ENCODE data around the gene STAB2. TPM values are rescaled to one million over a fixed set of nuclear protein-coding genes. Genes with fewer than 3 reads are reported as not detected.

The STAB2 gene
- total RNA-seq, 1 donor from 2014 or later: not detected

- peaks cover 9% of the 10 kb centered on the region for H3K36me3 Mint-ChIP-seq (ENCODE audit: unreplicated experiment)
- H3K4me3 Mint-ChIP-seq (ENCODE audit: unreplicated experiment): no peak overlapping the region
- H3K4me1 Mint-ChIP-seq (ENCODE audit: unreplicated experiment): no peaks in the 10 kb centered on the region
- DNase-seq (ENCODE audit: extremely low spot score, unreplicated experiment): no peak
- no peak for TF ChIP-seq CTCF (IDR thresholded peaks at IDR 0.05)
- no peaks in the 10 kb centered on the region for H3K27me3 Mint-ChIP-seq (ENCODE audit: unreplicated experiment)
- H3K27ac Mint-ChIP-seq (ENCODE audit: unreplicated experiment): no peak overlapping the region
- no peaks in the 10 kb centered on the region for H3K9me3 Mint-ChIP-seq (ENCODE audit: unreplicated experiment)
These were observed 171.4 kb downstream of the STAB2 start for GRCh38 chr12:103758310-103759089.

GRCh38 chr12:103762473-103762872, 175.4 kb downstream of the STAB2 start:
- Mint-ChIP-seq H3K4me3 (ENCODE audit: unreplicated experiment) (no peak overlapping the region), H3K36me3 (ENCODE audit: unreplicated experiment) (peaks cover 21% of the 10 kb centered on the region), H3K27me3 (ENCODE audit: unreplicated experiment) (no peaks in the 10 kb centered on the region), H3K4me1 (ENCODE audit: unreplicated experiment) (no peaks in the 10 kb centered on the region), H3K9me3 (ENCODE audit: unreplicated experiment) (no peaks in the 10 kb centered on the region), H3K27ac (ENCODE audit: unreplicated experiment) (no peak overlapping the region)
- DNase-seq (ENCODE audit: extremely low spot score, unreplicated experiment): no peak
- TF ChIP-seq CTCF (IDR thresholded peaks at IDR 0.05): no peak

- H3K27me3 Mint-ChIP-seq (ENCODE audit: unreplicated experiment): no peaks in the 10 kb centered on the region
- peaks cover 21% of the 10 kb centered on the region for H3K36me3 Mint-ChIP-seq (ENCODE audit: unreplicated experiment)
- DNase-seq (ENCODE audit: extremely low spot score, unreplicated experiment): no peak
- no peak overlapping the region for H3K27ac Mint-ChIP-seq (ENCODE audit: unreplicated experiment)
- no peak overlapping the region for H3K4me3 Mint-ChIP-seq (ENCODE audit: unreplicated experiment)
- no peak for TF ChIP-seq CTCF (IDR thresholded peaks at IDR 0.05)
- no peaks in the 10 kb centered on the region for H3K9me3 Mint-ChIP-seq (ENCODE audit: unreplicated experiment)
- H3K4me1 Mint-ChIP-seq (ENCODE audit: unreplicated experiment): peaks cover 12% of the 10 kb centered on the region
These were observed 178.2 kb downstream of the STAB2 start for GRCh38 chr12:103765322-103765721.

GRCh38 chr12:103766028-103766427, 179.0 kb downstream of the STAB2 start:
- DNase-seq (ENCODE audit: extremely low spot score, unreplicated experiment): no peak
- Mint-ChIP-seq H3K9me3 (ENCODE audit: unreplicated experiment) (no peaks in the 10 kb centered on the region), H3K36me3 (ENCODE audit: unreplicated experiment) (peaks cover 20% of the 10 kb centered on the region), H3K4me3 (ENCODE audit: unreplicated experiment) (no peak overlapping the region), H3K27me3 (ENCODE audit: unreplicated experiment) (no peaks in the 10 kb centered on the region), H3K4me1 (ENCODE audit: unreplicated experiment) (peaks cover 12% of the 10 kb centered on the region), H3K27ac (ENCODE audit: unreplicated experiment) (no peak overlapping the region)
- no peak for TF ChIP-seq CTCF (IDR thresholded peaks at IDR 0.05)

GRCh38 chr12:103768467-103769123, 181.5 kb downstream of the STAB2 start:
- peaks cover 12% of the 10 kb centered on the region for H3K4me1 Mint-ChIP-seq (ENCODE audit: unreplicated experiment)
- no peak overlapping the region for H3K27ac Mint-ChIP-seq (ENCODE audit: unreplicated experiment)
- H3K9me3 Mint-ChIP-seq (ENCODE audit: unreplicated experiment): no peaks in the 10 kb centered on the region
- H3K27me3 Mint-ChIP-seq (ENCODE audit: unreplicated experiment): no peaks in the 10 kb centered on the region
- peaks cover 11% of the 10 kb centered on the region for H3K36me3 Mint-ChIP-seq (ENCODE audit: unreplicated experiment)
- no peak overlapping the region for H3K4me3 Mint-ChIP-seq (ENCODE audit: unreplicated experiment)
- no peak for DNase-seq (ENCODE audit: extremely low spot score, unreplicated experiment)
- peak; percentile 23 for TF ChIP-seq CTCF (IDR thresholded peaks at IDR 0.05)
